K562 (cell line): ENCODE results near the gene PCARE. TPM values are rescaled to one million over a fixed set of nuclear protein-coding genes. Genes with fewer than 3 reads are reported as not detected.

Source experiments
- ATAC-seq: fragments of 200-7000 bp; cut with Tn5 transposase; 3 replicates; pipeline ENCODE4 v1.9.1; 2020; ENCODE audit warnings: moderate library complexity
- BruUV-seq: library from RNA; stranded (reverse); fragments of 400-500 nt; replicated peaks from 2 replicates; lab custom pipeline; 2021; lab: Mats Ljungman, UMichigan
- CTCF ChIA-PET: fragments of 300-600 bp; formaldehyde crosslinking; extraction: SDS; loops from one replicate; lab custom pipeline; 2021; ENCODE audit warnings: low intra/inter-chr PET ratio; lab: Yijun Ruan, JAX
- POLR2A ChIA-PET: fragments of 300-600, 350-650 bp; sonication (Branson Sonifier 250); formaldehyde crosslinking; extraction: SDS; loops from one replicate; lab custom pipeline; 2021; ENCODE audit warnings: antibody characterized with exemption, inconsistent platforms; lab: Yijun Ruan, JAX
- DNase-seq, 4 experiments: peaks; one replicate each; pipeline versions ENCODE4 v3.0.0 to v3.0.0-alpha.2; 2011 to 2018; ENCODE audit warnings: low spot score in 3 of 4, mixed read lengths in 3 of 4; ENCODE audit errors: extremely low read depth in 1 of 4
- FAIRE-seq: peaks from 2 replicates; lab custom pipeline; 2011; peaks lifted over from hg19 to GRCh38; lab: Jason Lieb, UNC
- H2AFZ ChIP-seq: 2 replicates; pipeline ENCODE4 v1.6.0; 2011; ENCODE audit warnings: low read depth, low read length, control low read depth, inconsistent platforms
- H3K27ac ChIP-seq: fragments of 200-600 bp; 3 replicates; pipeline ENCODE4 v1.8.0; 2011; ENCODE audit warnings: low read depth, mild to moderate bottlenecking, control low read depth, inconsistent platforms, low read length, moderate library complexity, mixed read lengths; ENCODE audit errors: extremely low read depth
- H3K27me3 ChIP-seq, 2 experiments: fragments of 300-600 bp in 1 of 2; 2 replicates in 1 of 2; 3 replicates in 1 of 2; pipeline versions ENCODE4 v1.6.0 to v1.8.0; 2011; ENCODE audit warnings: inconsistent platforms in 2 of 2, low read length in 2 of 2, mild to moderate bottlenecking in 1 of 2, mixed read lengths in 1 of 2, moderate library complexity in 1 of 2; ENCODE audit not compliant: control insufficient read depth in 2 of 2, insufficient read depth in 2 of 2
- H3K36me3 ChIP-seq: fragments of 300-600 bp; 3 replicates; pipeline ENCODE4 v1.8.0; 2011; ENCODE audit warnings: mild to moderate bottlenecking, low read length, inconsistent platforms; ENCODE audit not compliant: control insufficient read depth, insufficient read depth
- H3K4me1 ChIP-seq, 2 experiments: fragments of 200-600 bp in 1 of 2; replicated peaks in 1 of 2; 2 replicates in 1 of 2; 3 replicates in 1 of 2; pipeline versions ENCODE4 v1.5.1 to v1.8.0; 2011; ENCODE audit warnings: inconsistent platforms in 2 of 2, low read length in 2 of 2, mild to moderate bottlenecking in 1 of 2, mixed read lengths in 1 of 2, moderate library complexity in 1 of 2; ENCODE audit not compliant: control insufficient read depth in 2 of 2, insufficient read depth in 2 of 2
- H3K4me2 ChIP-seq: 2 replicates; pipeline ENCODE4 v1.6.1; 2011; ENCODE audit warnings: low read length, control low read depth, inconsistent platforms, mixed read lengths; ENCODE audit not compliant: insufficient read depth
- H3K4me3 ChIP-seq: fragments of 200-600 bp; sonication (generic), shearing (Covaris generic); 2 replicates; pipeline ENCODE4 v1.5.1; 2016; ENCODE audit warnings: control low read depth, inconsistent platforms
- H3K79me2 ChIP-seq: fragments of 200-600 bp; 3 replicates; pipeline ENCODE4 v1.8.0; 2011; ENCODE audit warnings: low read length, inconsistent platforms; ENCODE audit not compliant: control insufficient read depth, insufficient read depth
- H3K9ac ChIP-seq, 2 experiments: 2 replicates each; pipeline versions ENCODE4 v1.6.0 to v1.6.1; 2011; ENCODE audit warnings: low read depth in 2 of 2, low read length in 2 of 2, control low read depth in 1 of 2, inconsistent platforms in 1 of 2, mild to moderate bottlenecking in 1 of 2, mixed read lengths in 1 of 2; ENCODE audit not compliant: insufficient read depth in 1 of 2
- H3K9me1 ChIP-seq: one replicate; pipeline ENCODE4 v1.6.0; 2011; ENCODE audit warnings: inconsistent platforms, mild to moderate bottlenecking, low read length, moderate library complexity; ENCODE audit not compliant: control insufficient read depth, insufficient read depth
- H3K9me3 ChIP-seq: replicated peaks from 2 replicates; pipeline ENCODE4 v1.5.1; 2011; ENCODE audit warnings: low read depth, low read length, inconsistent platforms; ENCODE audit not compliant: control insufficient read depth, insufficient read depth
- H4K20me1 ChIP-seq: replicated peaks from 2 replicates; pipeline ENCODE4 v1.6.1; 2011; ENCODE audit warnings: low read length, inconsistent platforms, mixed read lengths; ENCODE audit not compliant: control insufficient read depth, insufficient read depth
- ATF6 ChIP-seq: sonication (generic); formaldehyde crosslinking; IDR thresholded peaks from 2 replicates; pipeline ENCODE4 v1.4.0; 2020; ENCODE audit warnings: mild to moderate bottlenecking, missing genetic modification reagents
- CAMTA2 ChIP-seq: fragments of 250-450 bp; sonication (Bioruptor Pico); conservative IDR thresholded peaks from 2 replicates; pipeline ENCODE4 v1.5.1; 2022
- ETS2 ChIP-seq: IDR thresholded peaks from 2 replicates; pipeline ENCODE4 v1.6.1; 2016; ENCODE audit warnings: borderline replicate concordance, missing genetic modification characterization, mild to moderate bottlenecking, moderate library complexity, missing compliant biosample characterization; ENCODE audit not compliant: poor library complexity, severe bottlenecking
- ETV5 ChIP-seq: sonication (generic); formaldehyde crosslinking; IDR thresholded peaks from 2 replicates; pipeline ENCODE4 v1.4.0; 2020; ENCODE audit warnings: low read depth, mild to moderate bottlenecking, missing genetic modification reagents
- FOXO4 ChIP-seq: fragments of 450-650 bp; formaldehyde crosslinking; IDR thresholded peaks from 2 replicates; pipeline ENCODE4 v1.4.0; 2020; ENCODE audit warnings: mild to moderate bottlenecking, moderate library complexity
- KAT7 ChIP-seq: sonication (generic); formaldehyde crosslinking; IDR thresholded peaks from 2 replicates; pipeline ENCODE4 v1.8.0; 2022; ENCODE audit warnings: missing genetic modification reagents, mild to moderate bottlenecking, borderline replicate concordance
- MCM3 ChIP-seq: fragments of 450-650 bp; IDR thresholded peaks from 2 replicates; pipeline ENCODE4 v1.6.1; 2016
- PRDM10 ChIP-seq: fragments of 450-650 bp; IDR thresholded peaks from 2 replicates; pipeline ENCODE4 v1.6.1; 2018; ENCODE audit not compliant: partially characterized antibody
- RCOR1 ChIP-seq, 2 experiments: IDR thresholded peaks; 2 replicates each; pipeline ENCODE4 v1.6.1; 2012; ENCODE audit warnings: low read depth in 2 of 2, low read length in 2 of 2, borderline replicate concordance in 1 of 2, improper control_type of control experiment in 1 of 2
- RNF2 ChIP-seq: sonication (generic); IDR thresholded peaks from 2 replicates; pipeline ENCODE4 v1.6.1; 2016
- SAFB2 ChIP-seq: fragments of 200-400 bp; formaldehyde crosslinking; IDR thresholded peaks from 2 replicates; pipeline ENCODE4 v1.6.1; 2018; ENCODE audit warnings: borderline replicate concordance, low read length, low read depth, moderate library complexity; ENCODE audit not compliant: severe bottlenecking
- SOX6 ChIP-seq: fragments of 450-650 bp; IDR thresholded peaks from 2 replicates; pipeline ENCODE4 v1.6.1; 2014; ENCODE audit warnings: mild to moderate bottlenecking
- SRSF9 ChIP-seq: fragments of 200-400 bp; formaldehyde crosslinking; IDR thresholded peaks from 2 replicates; pipeline ENCODE4 v1.6.1; 2017; ENCODE audit warnings: low read depth, low read length, borderline replicate concordance
- TEAD4 ChIP-seq, 2 experiments: sonication (generic) in 1 of 2; formaldehyde crosslinking in 1 of 2; IDR thresholded peaks; 2 replicates each; pipeline versions ENCODE4 v1.6.1 to v1.8.0; 2012 to 2022; ENCODE audit warnings: borderline replicate concordance in 1 of 2, inconsistent platforms in 1 of 2, low read length in 1 of 2, mild to moderate bottlenecking in 1 of 2, missing genetic modification reagents in 1 of 2
- TRIM24 ChIP-seq, 2 experiments: fragments of 450-650 bp; IDR thresholded peaks; 2 replicates each; pipeline ENCODE4 v1.6.1; 2016
- ZC3H8 ChIP-seq: fragments of 450-650 bp; IDR thresholded peaks from 2 replicates; pipeline ENCODE4 v1.6.1; 2017
- ZNF124 ChIP-seq: sonication (generic); formaldehyde crosslinking; IDR thresholded peaks from 2 replicates; pipeline ENCODE4 v1.8.1; 2022; ENCODE audit warnings: missing genetic modification reagents
- ZNF324 ChIP-seq: fragments of 250-450 bp; sonication (Bioruptor Pico); IDR thresholded peaks from 2 replicates; pipeline ENCODE4 v1.4.0; 2020; ENCODE audit warnings: mild to moderate bottlenecking
- WGBS: fragments of 100-300 bp; shearing (Covaris generic); methylation state at CpG from one replicate; pipeline ENCODE4 v1.1.6; 2016; ENCODE audit warnings: low coverage, mixed read lengths; ENCODE audit not compliant: insufficient coverage; ENCODE audit errors: missing lambda C conversion rate; 5-methylcytosine and 5-hydroxymethylcytosine counted together
- in situ Hi-C: fragments of 300-500 bp; cut with MboI; formaldehyde crosslinking; loops from 4 replicates; pipeline ENCODE4 v1.15.0; 2018; ENCODE audit warnings: inconsistent platforms, mixed read lengths
- intact Hi-C: fragments of 100-400 bp; cut with micrococcal nuclease; formaldehyde crosslinking; loops from 2 replicates; pipeline ENCODE4 v1.14.2; 2022
- polyA plus RNA-seq, 8 experiments: library from polyadenylated mRNA; depleted of rRNA in 4 of 8; stranded (reverse) in 5 of 8; unstranded in 3 of 8; fragments of >200 nt; fragmentation: Nextera tagmentation in 2 of 8; fragmentation: Illumina TruSeq in 1 of 8; extraction: Ambion mirVana in 2 of 8; extraction: Trizol in 1 of 8; gene quantifications; 2 replicates each; pipeline versions ENCODE4 v1.2.1 to v1.2.3, GENCODE V29; 2011 to 2014; ENCODE audit warnings: inconsistent platforms in 1 of 8, missing spikeins in 1 of 8
- total RNA-seq, 7 experiments: library from RNA; depleted of rRNA in 6 of 7; stranded (reverse); fragments of >200 nt in 6 of 7; fragmentation: Illumina TruSeq in 2 of 7; extraction: Trizol in 2 of 7; gene quantifications; 2 replicates each; pipeline versions ENCODE4 v1.2.1 to v1.2.3, GENCODE V29; 2011 to 2021; ENCODE audit warnings: low replicate concordance in 1 of 7

PCARE gene
- total and polyA plus RNA-seq, 9 of the 15 experiments (the other 6 are each of a cell fraction or from before 2014, with no cell fraction given): not detected

- intact Hi-C loops: no loop called here
- TF ChIP-seq TEAD4 (IDR thresholded peaks at IDR 0.05; ENCODE audit: low read length) (no peak), TEAD4 (CRISPR knock-in tag; IDR thresholded peaks at IDR 0.05; ENCODE audit: borderline replicate concordance) (no peak), SOX6 (no peak), SRSF9 (no peak), PRDM10 (no peak), ZNF124 (CRISPR knock-in tag) (no peak), FOXO4 (CRISPR knock-in tag) (no peak), ETV5 (CRISPR knock-in tag) (no peak), ZNF324 (CRISPR knock-in tag) (no peak), RNF2 (no peak), ZC3H8 (no peak), ETS2 (tag) (no peak), ATF6 (CRISPR knock-in tag) (no peak), MCM3 (no peak), KAT7 (CRISPR knock-in tag) (no peak), RCOR1 (IDR thresholded peaks at IDR 0.05; ENCODE audit: borderline replicate concordance in 1 of 2, low read depth in 2 of 2, low read length in 2 of 2) (no peak), TRIM24 (IDR thresholded peaks at IDR 0.05) (no peak), SAFB2 (no peak), CAMTA2 (CRISPR knock-in tag) (no peak)
These were observed 19.9 kb downstream of the PCARE start for GRCh38 chr2:29054430-29054829.

More at GRCh38 chr2:29054430-29054829, 19.9 kb downstream of the PCARE start:
- Histone ChIP-seq H3K79me2 (no peaks in the 10 kb centered on the region), H4K20me1 (no peaks in the 10 kb centered on the region; the same call in 1 of the 2 replicates), H3K4me3 (no peak overlapping the region), H2AFZ (no peak overlapping the region), H3K4me1 (peaks cover 0 to 3% of the 10 kb centered on the region in 2 experiments; a peak in 1 of 5 replicates), H3K9me3 (no peaks in the 10 kb centered on the region), H3K27ac (no peak overlapping the region), H3K9me1 (no peaks in the 10 kb centered on the region), H3K27me3 (peaks cover 13 to 53% of the 10 kb centered on the region in 2 experiments), H3K9ac (no peak overlapping the region), H3K4me2 (no peak overlapping the region), H3K36me3 (no peaks in the 10 kb centered on the region)
- ATAC-seq (no peak), FAIRE-seq (no peak), DNase-seq (no peak)
- BruUV-seq: no TSS peak
- 2% methylated on average over 6 of the region's 7 CpGs for WGBS
- POLR2A ChIA-PET: interaction anchor here (1.5 kb wide), 1 partner anchor 9 kb away, joined by 5 read pairs; no protein-coding TSS in a partner anchor
- CTCF ChIA-PET: no interaction called here
- in situ Hi-C loops: no loop called here
